Measurements from ENCODE around the gene TP53I11. TPM values are rescaled to one million over a fixed set of nuclear protein-coding genes. Genes with fewer than 3 reads are reported as not detected.

The TP53I11 gene
- total RNA-seq, 1 experiment from 2014 or later: 7.7 TPM

DNA sequence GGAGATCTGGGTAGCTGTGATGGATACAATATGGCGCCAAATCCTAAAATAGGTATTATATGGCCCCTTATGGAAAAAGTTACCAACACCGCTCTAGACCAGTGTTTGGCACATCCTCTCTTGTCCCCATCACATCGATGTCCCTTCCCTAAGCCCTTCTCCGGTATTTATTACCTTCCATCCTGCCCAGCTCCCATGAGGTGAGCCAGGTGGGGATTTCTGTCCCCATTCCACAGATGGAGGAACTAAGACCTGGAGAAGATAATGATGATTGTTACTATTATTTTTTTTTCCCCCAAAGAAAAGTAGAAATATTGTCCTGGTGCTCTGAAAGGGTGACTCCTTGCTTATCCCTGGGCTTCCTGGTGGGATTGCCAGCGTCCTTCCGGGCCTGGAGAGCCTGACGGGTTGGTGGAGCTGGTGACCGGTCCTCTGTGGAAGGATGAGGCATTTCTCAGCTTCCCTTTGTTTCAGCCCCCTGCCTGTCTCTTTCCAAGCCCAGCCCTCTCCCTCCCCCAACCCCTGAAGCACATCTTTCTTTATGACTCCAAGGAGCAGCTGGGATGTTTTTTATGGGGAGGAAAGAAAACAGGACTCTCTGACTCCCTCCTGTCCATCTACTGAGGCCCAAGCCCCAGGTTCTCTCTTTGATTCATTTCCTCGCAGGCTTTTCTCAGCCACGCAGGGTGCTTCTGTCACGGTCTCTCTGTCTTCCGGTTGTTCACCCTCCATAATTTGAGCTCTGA is 65.4 kb downstream of the TP53I11 start:
- ChIA-PET CTCF (interaction anchor here (1.0 kb wide), 1 partner anchor 51 kb away, joined by 6 read pairs; no protein-coding TSS in a partner anchor), POLR2A (no interaction called here)
- no TSS peak for BruUV-seq (replicated peaks)
- TF ChIP-seq, protein P1, sequence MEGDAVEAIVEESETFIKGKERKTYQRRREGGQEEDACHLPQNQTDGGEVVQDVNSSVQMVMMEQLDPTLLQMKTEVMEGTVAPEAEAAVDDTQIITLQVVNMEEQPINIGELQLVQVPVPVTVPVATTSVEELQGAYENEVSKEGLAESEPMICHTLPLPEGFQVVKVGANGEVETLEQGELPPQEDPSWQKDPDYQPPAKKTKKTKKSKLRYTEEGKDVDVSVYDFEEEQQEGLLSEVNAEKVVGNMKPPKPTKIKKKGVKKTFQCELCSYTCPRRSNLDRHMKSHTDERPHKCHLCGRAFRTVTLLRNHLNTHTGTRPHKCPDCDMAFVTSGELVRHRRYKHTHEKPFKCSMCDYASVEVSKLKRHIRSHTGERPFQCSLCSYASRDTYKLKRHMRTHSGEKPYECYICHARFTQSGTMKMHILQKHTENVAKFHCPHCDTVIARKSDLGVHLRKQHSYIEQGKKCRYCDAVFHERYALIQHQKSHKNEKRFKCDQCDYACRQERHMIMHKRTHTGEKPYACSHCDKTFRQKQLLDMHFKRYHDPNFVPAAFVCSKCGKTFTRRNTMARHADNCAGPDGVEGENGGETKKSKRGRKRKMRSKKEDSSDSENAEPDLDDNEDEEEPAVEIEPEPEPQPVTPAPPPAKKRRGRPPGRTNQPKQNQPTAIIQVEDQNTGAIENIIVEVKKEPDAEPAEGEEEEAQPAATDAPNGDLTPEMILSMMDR (IDR thresholded peaks at IDR 0.05; ENCODE audit: insufficient read depth in 1 of 2, low read depth in 1 of 2, low read length in 1 of 2, severe bottlenecking in 1 of 2, unreplicated experiment in 1 of 2): no peak
- intact Hi-C loops (cut with micrococcal nuclease; ENCODE audit: unreplicated experiment): no loop called here
- Mint-ChIP-seq H3K27me3 (ENCODE audit: insufficient read depth, unreplicated experiment) (no peaks in the 10 kb centered on the region), H3K4me3 (ENCODE audit: unreplicated experiment) (no peak overlapping the region), H3K9me3 (ENCODE audit: unreplicated experiment) (no peaks in the 10 kb centered on the region), H3K4me1 (ENCODE audit: low read depth, unreplicated experiment) (peaks cover 8% of the 10 kb centered on the region), H3K36me3 (ENCODE audit: insufficient read depth, unreplicated experiment) (no peaks in the 10 kb centered on the region), H3K27ac (ENCODE audit: unreplicated experiment) (no peak overlapping the region)
- DNase-seq: no peak
- Histone ChIP-seq H3K9me3 (no peaks in the 10 kb centered on the region), H3K27me3 (replicated peaks; ENCODE audit: control insufficient read depth, insufficient read depth, low read length) (no peaks in the 10 kb centered on the region), H3K36me3 (ENCODE audit: control insufficient read depth, insufficient read depth, low read length) (no peaks in the 10 kb centered on the region), H3K4me1 (peaks cover 20% of the 10 kb centered on the region), H3K4me3 (ENCODE audit: low read depth, low read length) (no peak overlapping the region)

DNA sequence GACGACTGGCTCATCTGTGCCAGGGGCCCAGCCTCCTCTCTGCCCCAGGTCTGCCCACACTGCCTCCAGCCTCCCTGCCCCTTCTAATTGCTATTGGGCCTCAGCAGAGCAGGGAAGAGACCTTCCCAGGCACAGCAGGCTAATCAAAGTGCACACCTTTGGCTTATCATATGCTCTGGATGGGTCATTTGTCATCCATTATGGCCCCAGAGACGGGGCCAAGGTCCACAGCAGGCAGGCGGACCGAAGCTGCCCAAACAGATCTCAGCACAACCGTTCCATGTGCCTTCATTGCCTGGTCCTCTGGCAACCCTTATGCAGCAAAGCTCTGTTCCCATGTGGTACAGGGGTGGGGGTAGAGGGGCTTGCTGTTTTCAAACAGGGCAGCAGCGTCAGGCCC is 66.6 kb downstream of the TP53I11 start:
- no peak overlapping the region for H3K4me3 Mint-ChIP-seq (ENCODE audit: unreplicated experiment)

DNA sequence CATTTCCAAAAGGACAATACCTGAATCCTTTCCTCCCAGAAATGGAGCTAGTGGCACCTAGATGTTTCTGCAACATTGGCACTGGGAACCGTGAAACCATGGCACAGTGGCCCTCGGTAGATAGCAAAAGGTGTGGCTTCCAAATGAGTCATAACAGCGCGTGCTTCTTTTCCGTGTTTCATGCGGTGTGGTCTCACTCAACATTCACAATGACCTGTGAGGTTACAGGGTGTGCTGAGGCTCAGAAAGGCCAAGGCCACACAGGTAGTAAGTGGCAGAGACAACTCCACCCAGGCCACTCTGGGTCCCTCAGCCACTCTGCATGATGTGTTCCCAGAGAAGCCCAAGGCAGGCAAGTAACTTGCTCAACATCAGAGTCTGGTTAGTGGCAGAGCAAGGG is 67.4 kb downstream of the TP53I11 start:
- TF ChIP-seq, protein P1 (IDR thresholded peaks at IDR 0.05; ENCODE audit: insufficient read depth in 1 of 2, low read depth in 1 of 2, low read length in 1 of 2, severe bottlenecking in 1 of 2, unreplicated experiment in 1 of 2): no peak
- no peak overlapping the region for H3K4me3 ChIP-seq (ENCODE audit: low read depth, low read length)
- no peaks in the 10 kb centered on the region for H3K27me3 Mint-ChIP-seq (ENCODE audit: insufficient read depth, unreplicated experiment)
- H3K9me3 Mint-ChIP-seq (ENCODE audit: unreplicated experiment): no peaks in the 10 kb centered on the region
- H3K36me3 Mint-ChIP-seq (ENCODE audit: insufficient read depth, unreplicated experiment): no peaks in the 10 kb centered on the region
- H3K27me3 ChIP-seq (replicated peaks; ENCODE audit: control insufficient read depth, insufficient read depth, low read length): no peaks in the 10 kb centered on the region
- H3K4me1 Mint-ChIP-seq (ENCODE audit: low read depth, unreplicated experiment): peaks cover 8% of the 10 kb centered on the region
- no peak overlapping the region for H3K27ac Mint-ChIP-seq (ENCODE audit: unreplicated experiment)
- ChIA-PET POLR2A (no interaction called here), CTCF (no interaction called here)
- BruUV-seq (replicated peaks): no TSS peak
- intact Hi-C loops (cut with micrococcal nuclease; ENCODE audit: unreplicated experiment): no loop called here
- H3K4me3 Mint-ChIP-seq (ENCODE audit: unreplicated experiment): no peak overlapping the region
- DNase-seq: no peak
- H3K9me3 ChIP-seq: no peaks in the 10 kb centered on the region
- H3K4me1 ChIP-seq: peaks cover 20% of the 10 kb centered on the region
- no peaks in the 10 kb centered on the region for H3K36me3 ChIP-seq (ENCODE audit: control insufficient read depth, insufficient read depth, low read length)

More for the DNA sequence above, 66.6 kb downstream of the TP53I11 start:
- no peaks in the 10 kb centered on the region for H3K9me3 Mint-ChIP-seq (ENCODE audit: unreplicated experiment)
- ChIA-PET CTCF (no interaction called here), POLR2A (no interaction called here)
- H3K27me3 ChIP-seq (replicated peaks; ENCODE audit: control insufficient read depth, insufficient read depth, low read length): no peaks in the 10 kb centered on the region
- intact Hi-C loops (cut with micrococcal nuclease; ENCODE audit: unreplicated experiment): no loop called here
- no peak overlapping the region for H3K27ac Mint-ChIP-seq (ENCODE audit: unreplicated experiment)
- no peaks in the 10 kb centered on the region for H3K9me3 ChIP-seq
- no peaks in the 10 kb centered on the region for H3K36me3 Mint-ChIP-seq (ENCODE audit: insufficient read depth, unreplicated experiment)
- peaks cover 20% of the 10 kb centered on the region for H3K4me1 ChIP-seq
- no peak overlapping the region for H3K4me3 ChIP-seq (ENCODE audit: low read depth, low read length)
- H3K36me3 ChIP-seq (ENCODE audit: control insufficient read depth, insufficient read depth, low read length): no peaks in the 10 kb centered on the region
- no TSS peak for BruUV-seq (replicated peaks)
- peaks cover 8% of the 10 kb centered on the region for H3K4me1 Mint-ChIP-seq (ENCODE audit: low read depth, unreplicated experiment)
- H3K27me3 Mint-ChIP-seq (ENCODE audit: insufficient read depth, unreplicated experiment): no peaks in the 10 kb centered on the region
- TF ChIP-seq, protein P1 (IDR thresholded peaks at IDR 0.05; ENCODE audit: insufficient read depth in 1 of 2, low read depth in 1 of 2, low read length in 1 of 2, severe bottlenecking in 1 of 2, unreplicated experiment in 1 of 2): no peak
- DNase-seq: peak; percentile 37 to 72

Other genes with a start within 250 kb of the TP53I11 start
- gene TSPAN18, start 223.9 kb downstream of the TP53I11 start, total RNA-seq (2022): 5.9 and 7.4 TPM in 2 replicates
- gene PRDM11, start 195.8 kb upstream of the TP53I11 start, total RNA-seq (2022): 11.8 and 12.5 TPM in 2 replicates